Stimulated activated CD8-positive, alpha-beta memory T cell treated with anti-CD3 and anti-CD28 coated beads, Interleukin-15, amount 100 ng/mL, for 1 hour (primary cell): ENCODE measurements around the gene PHGDH.
"Not testable (repeated sequence)": the region's sequence is repeated elsewhere in the genome, so short reads cannot be mapped to it uniquely, and the experiment has no call there.

Source experiments
- DNase-seq: peaks from one replicate; pipeline ENCODE4 v3.0.0-alpha.2; 2020; ENCODE audit warnings: low read depth

The PHGDH gene

GRCh38 chr1:119766374-119766794, 54.6 kb downstream of the PHGDH start:
- DNase-seq: no peak

GRCh38 chr1:119767486-119767885, 55.8 kb downstream of the PHGDH start:
- no peak for DNase-seq

DNA sequence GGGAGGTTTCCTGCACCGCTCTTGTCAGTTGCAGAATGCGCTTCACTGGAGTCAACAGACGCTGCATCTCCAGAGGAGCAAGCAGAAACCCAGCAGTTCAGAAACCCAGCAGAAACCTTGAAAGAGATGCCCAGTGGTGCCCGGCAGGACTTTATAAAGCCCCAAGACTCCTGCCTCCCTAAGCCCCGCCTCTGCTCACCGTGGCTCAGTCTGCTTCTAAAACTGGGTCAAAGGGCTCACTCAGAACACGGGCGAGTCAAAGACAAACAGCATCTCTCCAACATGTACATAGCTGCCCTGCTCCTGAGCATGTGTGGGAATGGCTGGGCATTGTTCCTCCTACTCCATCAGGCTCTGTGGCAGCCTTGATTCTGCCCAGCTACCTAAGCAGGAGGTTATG, 57.0 kb downstream of the PHGDH start, which contains the start of gene HMGCS2:
Gene HMGCS2, minus strand, starts transcription at position 128 of the 400 bp plus-strand sequence. Its CDS starts 61 bp downstream, at position 67.
- no peak for DNase-seq

DNA sequence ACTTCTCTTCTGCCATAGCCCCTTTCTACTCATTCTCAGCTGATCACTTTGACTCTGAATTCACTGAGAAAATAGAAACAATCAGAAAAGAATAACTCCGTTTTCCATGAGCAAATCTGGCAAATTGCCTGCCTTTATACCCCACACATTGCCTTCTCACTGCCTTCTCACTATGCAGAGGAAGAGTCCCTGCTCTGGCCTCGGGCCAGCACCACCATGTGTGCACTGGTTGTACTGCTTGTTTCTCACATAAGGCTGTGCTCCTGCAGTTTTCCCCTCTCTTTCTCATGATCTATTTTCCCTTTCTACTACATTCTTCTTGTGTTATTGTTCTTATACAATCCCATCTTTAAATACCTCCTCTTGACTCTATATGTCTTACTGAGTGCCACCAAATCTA, 59.3 kb downstream of the PHGDH start:
- DNase-seq: no peak

GRCh38 chr1:119771770-119772169, 60.0 kb downstream of the PHGDH start:
- no peak for DNase-seq

DNA sequence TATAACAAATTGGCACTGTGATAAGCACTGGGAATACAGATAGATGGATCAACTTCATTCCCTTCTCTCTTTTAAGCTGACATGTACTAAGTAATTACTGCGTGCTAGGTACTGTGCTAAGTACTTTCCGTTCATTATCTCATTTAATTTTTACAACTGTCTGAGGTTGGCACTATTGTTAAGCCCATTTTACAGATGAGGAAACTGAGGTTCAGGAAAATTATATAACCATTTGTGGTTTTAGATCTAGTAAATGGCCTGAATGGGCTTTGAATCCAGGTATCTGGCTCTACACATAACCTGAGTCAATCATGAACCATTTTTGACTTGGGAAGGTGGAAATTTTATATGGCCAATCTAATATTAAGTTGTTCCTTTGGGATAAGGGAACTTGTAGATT, 60.6 kb downstream of the PHGDH start:
- no peak for DNase-seq

- DNase-seq: no peak
Measured at GRCh38 chr1:119773711-119774241, 62.0 kb downstream of the PHGDH start.

GRCh38 chr1:119774746-119775490, 63.2 kb downstream of the PHGDH start:
- DNase-seq: no peak

- no peak for DNase-seq
Measured at GRCh38 chr1:119778359-119778758, 66.6 kb downstream of the PHGDH start.

DNA sequence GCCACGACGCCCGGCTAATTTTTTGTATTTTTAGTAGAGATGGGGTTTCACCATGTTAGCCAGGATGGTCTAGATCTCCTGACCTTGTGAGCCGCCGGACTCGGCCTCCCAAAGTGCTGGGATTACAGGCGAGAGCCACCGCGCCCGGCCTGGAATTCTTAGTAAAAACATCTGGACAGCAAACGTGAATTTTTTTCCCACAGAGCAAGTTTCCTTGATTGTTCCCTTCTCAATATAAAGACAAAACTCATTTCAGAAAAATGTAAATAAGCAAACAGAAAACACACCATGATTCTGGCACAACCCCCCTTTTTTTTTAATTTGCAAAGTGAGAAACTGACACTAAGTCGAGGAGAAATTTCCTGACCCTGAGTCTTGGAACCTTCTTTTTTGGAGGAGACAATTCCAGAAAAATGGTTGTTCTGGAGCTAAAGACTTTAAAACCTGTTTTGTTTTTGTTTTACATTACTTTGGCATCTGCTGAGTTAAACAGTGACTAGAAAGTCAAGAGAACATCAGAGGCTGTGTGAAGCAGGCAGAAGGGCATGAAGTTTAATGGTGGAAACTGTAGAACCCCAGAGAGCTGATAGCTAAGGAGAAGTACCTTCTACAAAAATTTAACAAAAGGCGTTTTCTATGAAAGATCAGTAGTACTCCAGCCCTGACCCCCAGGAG, 67.3 kb downstream of the PHGDH start:
- DNase-seq: no peak

- DNase-seq: no peak
Measured at GRCh38 chr1:119779869-119780356, 68.2 kb downstream of the PHGDH start.

- DNase-seq: no peak
Measured at GRCh38 chr1:119781434-119782210, 69.9 kb downstream of the PHGDH start.

GRCh38 chr1:119782631-119783325, 71.0 kb downstream of the PHGDH start:
- DNase-seq: no peak

DNA sequence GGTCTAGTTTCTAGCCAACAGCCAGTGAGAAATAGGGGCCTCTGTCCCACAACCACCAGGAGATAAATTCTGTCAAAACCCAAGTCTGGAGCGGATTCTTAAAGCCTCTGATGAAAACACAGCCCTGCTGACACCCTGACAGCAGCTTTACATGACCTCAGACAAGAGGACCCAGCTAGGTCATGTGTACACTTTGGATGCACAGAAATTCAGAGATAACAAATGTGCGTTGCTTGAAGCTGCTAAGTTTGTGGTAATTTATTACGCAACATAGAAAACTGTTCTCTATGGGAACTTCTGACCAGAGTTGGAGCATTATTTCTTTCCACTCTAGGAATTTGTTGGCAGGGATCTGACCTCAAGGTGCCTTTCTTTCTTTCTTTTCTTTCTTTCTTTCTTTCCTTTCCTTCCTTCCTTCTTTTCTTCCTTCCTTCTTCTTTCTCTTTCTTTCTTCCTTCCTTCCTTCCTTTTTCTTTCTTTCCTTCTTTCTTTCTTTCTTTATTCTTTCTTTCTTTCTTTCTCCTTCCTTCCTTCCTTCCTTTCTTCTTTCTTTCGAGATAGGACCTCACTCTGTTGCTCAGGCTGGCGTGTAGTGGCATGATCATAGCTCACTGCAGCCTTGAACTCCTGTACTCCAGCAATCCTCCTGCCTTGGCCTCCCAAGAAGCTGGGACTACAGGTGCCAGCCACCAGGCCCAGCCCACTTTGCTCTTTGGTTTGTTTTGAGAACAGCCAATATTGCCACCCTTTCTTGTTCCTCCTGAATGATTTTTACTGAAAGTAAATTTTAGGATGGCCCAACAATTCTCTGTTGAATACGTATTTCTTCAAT, 71.8 kb downstream of the PHGDH start:
- DNase-seq: no peak

DNA sequence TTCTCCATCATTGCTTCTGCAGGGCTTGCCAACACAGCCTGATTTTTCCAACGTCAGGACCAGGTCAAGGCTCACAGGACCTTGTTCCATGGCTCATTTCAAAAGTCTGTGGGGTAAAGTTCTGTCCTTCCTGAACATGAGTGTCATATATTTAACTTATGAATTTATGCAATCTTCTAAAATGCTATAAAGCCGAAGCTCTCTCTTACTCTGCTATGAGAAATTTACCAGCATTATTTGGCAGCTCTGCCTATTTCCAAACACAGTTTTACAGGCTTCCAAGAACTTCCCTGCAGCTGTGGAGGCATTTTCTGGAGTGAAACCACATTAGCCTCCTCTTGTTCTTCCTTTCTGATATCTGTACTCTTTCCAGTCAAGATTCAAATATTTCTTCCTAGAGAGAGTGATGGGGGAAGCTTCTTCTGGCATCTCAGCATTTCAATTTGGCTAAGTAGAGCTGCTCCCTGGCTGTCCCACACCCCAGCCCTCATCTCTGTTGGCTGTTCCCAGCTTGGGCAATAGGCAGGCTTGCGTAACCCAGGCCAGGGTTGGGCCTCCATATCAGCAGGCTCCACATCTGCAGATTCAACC, 72.6 kb downstream of the PHGDH start:
- no peak for DNase-seq

GRCh38 chr1:119786046-119786445, 74.3 kb downstream of the PHGDH start:
- DNase-seq: not testable (repeated sequence)

GRCh38 chr1:119786473-119787050, 74.8 kb downstream of the PHGDH start:
- DNase-seq: not testable (repeated sequence)

DNA sequence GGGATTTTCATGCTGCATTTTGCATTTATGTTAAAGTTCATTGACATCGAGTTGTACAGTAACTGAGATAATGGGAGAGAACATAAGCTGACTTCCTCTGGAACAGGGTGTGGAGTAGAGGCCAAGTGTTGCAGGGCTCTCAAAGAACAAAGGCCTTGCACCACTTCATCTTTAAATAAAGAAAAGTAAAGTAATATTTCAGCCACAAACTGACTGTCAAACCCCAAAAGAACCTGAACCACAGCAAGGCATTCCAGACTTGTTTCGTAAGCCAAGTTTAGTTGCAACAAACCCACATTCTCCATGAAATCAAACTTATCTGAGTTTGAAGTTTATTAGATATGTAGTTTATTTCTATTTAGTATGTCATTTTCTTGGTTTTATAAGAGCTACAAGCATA, 76.0 kb downstream of the PHGDH start:
- DNase-seq: no peak

GRCh38 chr1:119790451-119791198, 78.9 kb downstream of the PHGDH start:
- no peak for DNase-seq
